Middle frontal gyrus (tissue), 1 donor: ENCODE measurements around the gene CD226.
"Not testable (repeated sequence)": the region's sequence is repeated elsewhere in the genome, so short reads cannot be mapped to it uniquely, and the experiment has no call there.

Experiments used
- DNase-seq: peaks from one replicate; pipeline ENCODE4 v3.0.0-alpha.2; 2015; ENCODE audit warnings: low spot score; ENCODE audit errors: extremely low spot score

CD226 gene

DNA sequence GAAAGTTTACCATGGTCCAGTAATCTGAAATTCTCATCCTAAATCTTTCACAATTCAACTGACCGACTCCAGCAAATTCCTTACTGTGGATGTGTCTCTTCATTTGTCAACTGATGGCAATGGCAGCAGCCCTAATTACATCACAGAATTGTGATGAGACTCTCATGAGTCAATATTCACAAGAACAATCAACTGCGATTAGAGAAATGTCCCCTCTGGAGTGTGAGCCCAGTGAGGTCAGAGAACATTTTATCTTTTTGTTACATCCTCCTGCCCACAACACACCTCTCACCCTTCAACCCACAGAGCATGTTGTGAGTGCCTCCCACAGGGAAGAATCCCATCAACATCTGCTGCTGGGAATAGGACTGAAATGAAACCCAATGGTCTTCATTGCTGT lies 73.6 kb downstream of the CD226 start:
- no peak for DNase-seq

DNA sequence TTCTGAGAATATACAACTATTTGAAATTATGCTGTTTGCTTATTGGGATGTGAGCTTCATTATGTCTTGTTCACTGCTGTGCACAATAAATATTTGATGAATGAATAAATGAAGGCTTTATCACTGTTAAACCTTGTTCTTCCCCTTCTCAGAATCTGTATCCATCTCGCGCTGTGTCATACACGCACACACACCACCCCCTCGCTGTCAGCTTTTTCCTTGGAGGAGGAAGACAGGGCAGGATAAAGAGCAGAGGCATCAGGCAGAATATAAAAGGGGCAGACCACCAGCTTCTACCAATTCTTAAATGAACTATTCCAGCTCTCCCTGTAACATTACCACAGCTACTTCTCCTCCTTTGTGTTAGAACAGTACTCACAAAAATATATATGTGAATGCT lies 75.0 kb downstream of the CD226 start:
- DNase-seq, result no peak

DNA sequence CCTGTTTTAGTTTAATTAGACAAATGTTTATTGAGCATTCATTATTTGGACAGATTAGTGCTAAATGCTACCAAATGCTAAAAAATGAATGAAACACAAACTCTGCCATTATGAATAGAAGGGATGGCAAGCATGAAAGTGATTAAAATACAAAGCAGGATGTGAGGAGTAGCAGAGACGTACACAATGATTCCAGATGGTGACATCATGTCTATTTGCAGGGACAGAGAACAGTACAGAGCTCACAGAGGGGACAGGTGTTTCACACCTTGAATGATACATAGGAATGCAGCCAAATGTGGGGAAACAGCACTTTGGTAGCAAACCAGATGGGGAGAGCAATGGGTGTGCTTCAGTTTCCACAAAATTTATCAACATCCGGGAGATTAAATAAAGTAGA lies 76.3 kb downstream of the CD226 start:
- DNase-seq, result no peak

DNA sequence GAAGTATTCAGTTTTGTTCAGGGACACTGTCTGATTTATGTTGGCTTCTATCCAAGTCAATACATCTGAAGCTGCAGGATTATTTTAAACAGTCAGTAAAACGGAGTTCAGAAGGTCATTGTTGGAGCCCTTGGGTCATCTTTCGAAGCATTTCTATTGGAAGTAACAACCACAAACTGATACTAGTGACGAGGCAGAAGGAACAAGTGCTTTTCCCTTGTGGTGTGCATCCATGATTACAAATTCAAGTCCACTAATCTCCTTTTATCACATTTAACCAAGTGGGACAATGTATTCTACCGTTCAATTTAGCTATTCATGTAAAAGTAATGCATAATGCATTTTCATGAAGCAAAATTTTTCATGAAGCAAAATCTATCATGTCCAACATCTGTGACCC lies 76.9 kb downstream of the CD226 start:
- no peak for DNase-seq

DNA sequence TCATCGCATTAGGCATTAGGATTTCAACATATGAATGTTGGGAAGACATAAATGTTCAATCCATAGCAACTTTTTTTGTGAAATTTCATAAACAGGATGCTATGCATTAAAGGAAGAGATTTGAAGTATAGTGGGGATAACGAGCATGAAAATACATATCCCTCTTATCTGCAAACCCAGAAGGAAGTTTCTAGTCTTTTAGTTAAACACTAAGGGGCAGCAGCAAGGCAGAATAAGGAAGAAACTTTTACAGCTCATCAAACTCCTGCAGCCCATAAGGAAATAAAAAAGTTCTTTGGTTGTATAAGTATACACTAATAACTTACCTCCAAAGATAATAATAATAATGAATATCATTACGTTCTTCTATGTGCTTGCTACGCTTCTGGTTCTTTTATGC lies 81.5 kb downstream of the CD226 start:
- no peak for DNase-seq

DNA sequence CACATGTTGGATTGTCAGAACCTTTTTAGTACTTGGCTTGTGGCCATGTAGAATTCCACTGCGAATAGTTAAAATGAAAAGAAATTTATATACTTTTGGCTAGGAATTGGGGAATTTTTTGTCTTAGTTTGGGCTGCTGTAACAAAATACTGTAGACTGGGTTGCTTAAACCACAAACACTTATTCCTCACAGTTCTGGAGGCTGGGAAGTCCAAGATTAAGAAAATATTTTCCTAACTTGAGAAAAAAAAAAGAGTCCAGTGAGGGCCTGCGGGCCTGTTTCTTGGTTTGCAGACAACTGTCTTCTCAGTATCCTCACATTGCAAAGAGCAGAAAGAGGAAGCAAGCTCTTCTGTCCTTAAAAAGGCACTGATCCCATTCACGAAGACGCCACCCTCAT lies 81.9 kb downstream of the CD226 start:
- no peak for DNase-seq

DNA sequence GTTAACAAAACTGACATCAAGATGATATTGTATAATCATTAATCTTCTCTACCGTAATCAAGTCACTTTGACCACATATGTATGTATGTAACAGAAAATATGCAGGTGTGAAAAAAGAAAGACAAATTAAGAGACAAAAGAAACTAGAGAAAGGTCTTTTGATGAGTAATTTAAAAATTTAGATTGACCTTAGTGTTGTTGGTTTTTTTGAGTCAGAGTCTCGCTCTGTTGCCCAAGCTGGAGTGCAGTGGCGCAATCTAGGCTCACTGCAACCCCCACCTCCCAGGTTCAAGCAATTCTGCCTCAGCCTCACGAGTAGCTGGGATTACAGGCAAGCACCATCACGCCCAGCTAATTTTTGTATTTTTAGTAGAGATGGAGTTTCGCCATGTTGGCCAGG lies 82.9 kb downstream of the CD226 start:
- DNase-seq, result not testable (repeated sequence)

DNA sequence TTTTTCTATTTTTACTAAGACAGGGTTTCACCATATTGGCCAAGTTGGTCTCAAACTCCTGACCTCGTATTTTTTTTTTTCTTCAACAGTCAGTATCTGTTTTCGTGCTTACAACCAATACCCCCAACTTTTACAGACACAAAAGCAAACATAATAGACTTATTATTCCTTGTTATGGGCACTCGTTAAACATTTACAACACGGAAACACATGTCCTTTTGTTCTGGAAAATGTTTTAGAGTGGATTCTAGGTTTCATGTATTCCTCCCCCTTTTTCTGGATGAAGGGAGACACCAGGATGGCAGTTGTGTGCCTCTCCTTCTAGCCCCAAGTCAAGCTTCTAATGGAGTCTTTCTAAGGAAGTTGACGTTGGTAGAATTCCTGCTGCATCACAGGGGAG lies 88.8 kb downstream of the CD226 start:
- no peak for DNase-seq

DNA sequence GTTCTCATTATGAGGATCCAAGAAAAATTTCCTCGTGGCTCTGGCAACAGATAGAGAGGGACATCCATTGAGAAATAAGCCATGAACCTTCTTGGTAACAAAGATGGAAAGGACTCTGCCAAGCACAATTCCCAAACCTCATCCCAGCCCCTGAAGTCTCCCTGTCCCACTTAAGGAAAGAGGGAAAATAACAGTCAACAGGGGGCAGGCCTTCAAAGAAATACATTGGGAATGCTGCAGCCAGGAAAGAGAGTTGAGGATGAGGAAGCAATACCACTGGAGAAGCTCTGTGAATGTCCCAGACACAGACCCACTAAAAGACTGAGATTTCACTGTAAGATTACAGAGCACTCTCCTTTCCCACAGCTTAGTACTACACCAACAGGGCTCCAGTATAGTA lies 93.2 kb downstream of the CD226 start:
- no peak for DNase-seq

DNA sequence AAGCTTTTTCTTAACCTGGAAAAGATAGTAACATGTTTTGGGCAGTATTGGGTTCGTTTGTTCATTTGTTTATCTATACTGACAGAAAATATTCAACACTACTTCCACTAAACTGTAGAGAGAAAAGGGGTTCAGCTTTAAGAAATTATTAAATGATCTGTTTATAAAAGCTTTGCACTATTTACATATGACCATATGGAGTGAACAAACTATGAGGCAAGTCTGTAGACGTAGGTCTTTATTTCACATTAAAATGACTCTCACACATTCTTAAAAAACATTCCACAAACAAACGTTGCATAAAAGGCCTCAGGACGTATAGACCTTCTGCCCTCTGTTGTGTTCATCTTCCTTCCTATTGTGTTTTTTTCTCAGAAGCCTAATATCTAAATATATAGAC lies 94.6 kb downstream of the CD226 start:
- no peak for DNase-seq

DNA sequence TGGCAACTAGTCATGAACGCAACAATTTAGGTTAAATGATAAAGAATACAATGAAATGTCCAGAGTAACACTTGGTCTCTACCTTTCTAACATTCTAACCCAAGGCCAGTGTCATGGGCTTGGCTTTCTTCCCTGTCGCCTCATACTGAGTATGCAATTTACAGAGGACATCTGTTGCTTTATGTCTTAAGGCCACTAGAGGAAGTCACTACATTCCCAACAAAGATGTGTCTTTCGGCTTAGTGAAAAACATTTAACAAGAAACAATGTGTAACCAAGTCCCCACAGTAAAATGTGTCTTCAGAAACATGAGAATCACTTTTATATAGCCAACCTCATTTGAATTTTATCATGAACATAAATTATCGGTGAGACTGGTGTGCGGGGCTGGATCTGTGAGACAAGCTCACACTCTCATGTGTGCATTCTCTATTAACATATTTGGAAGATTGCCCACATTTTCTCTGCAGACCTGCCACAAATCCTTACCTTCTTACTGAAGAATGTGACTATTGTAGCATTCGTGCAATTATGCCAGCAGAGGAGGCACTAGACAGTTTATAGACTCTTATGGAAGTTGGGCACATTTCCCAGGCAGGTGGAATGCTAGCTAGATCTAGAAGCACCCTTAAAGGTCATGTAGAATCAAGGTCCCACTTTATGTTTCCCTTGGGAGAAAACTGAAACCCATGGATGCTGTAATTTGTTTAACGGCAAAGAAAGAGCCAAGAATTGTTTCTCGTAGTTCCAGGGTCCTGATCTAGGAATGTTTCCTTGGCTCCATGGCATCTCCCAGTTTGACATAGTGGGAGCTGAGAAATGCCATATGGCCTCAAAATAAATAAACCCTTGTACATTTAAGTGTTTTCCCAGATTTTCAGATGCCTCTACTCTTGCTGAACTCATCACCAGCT lies 101.8 kb downstream of the CD226 start:
- DNase-seq, result no peak

DNA sequence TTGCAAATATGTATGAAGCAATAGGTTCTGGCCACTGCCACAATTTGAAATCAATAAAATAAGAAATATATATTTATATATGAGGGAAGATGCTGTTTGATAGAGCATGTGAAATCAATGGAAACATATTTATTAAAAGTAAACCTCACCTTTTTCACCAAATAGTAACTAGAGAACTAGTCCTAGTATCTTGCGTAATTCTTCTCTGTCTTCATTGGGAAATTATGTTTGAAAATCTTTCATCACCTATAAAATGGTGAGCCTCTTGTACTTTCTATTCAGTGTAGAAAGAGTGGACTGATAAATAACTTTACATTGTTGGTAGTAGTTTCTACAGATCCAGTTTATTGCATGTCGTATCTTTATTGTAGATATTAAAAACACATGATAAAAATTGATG lies 103.0 kb downstream of the CD226 start:
- no peak for DNase-seq

DNA sequence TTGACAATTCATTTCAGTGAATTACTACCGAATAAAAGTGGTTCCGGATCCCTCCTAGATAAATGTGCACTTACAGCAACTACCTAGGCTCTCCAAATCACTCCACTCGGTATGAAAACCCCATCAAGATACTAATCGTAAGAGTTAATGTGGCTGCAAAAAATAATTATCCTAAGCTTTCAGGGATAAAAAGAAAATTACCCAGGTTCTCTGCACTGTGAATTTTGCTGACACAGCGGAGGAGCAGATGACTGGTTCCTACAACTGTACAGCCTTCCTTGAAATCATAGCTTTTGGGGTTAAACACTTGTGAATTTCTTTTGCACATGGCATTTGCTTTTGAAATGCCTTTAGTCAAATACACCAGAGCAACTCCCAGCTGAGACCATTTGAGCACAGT lies 104.7 kb downstream of the CD226 start:
- DNase-seq, result no peak

DNA sequence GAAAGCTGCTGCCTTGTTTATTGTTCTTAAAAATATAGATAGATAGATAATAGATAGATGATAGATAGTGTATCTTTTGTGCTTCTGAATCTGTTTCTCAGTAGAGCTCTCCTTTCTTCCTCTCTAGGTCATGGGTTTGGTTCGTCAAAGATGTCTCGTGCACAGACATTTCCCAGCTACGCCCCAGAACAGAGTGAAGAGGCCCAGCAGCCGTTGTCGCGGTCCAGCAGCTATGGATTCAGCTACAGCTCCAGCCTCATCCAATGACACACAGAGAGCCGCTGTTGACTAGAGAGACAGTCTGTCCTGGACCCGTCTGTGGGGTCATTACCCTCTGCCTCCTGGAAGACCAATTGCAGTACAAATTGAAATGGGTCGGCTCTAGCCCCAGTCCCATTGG lies 106.6 kb downstream of the CD226 start:
- no peak for DNase-seq

DNA sequence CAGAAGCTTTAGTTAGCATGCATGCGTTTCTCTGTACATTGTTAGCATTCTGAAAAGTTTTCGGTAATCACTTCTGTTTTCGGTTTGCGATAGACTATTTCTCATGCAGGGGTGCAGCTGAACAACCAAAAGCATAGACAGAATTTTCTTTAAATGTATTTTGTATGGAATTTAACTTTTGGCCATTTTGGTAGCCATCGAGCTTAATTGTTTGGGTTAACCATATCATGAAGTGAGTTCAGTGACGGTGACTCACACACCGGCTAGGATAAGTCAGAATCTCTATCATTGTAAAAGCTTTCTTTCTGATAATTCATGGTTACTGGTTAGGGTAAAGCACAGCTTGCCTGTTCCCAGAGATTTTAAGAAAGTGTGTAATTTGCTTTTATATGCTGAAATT lies 107.2 kb downstream of the CD226 start:
- DNase-seq, result no peak

DNA sequence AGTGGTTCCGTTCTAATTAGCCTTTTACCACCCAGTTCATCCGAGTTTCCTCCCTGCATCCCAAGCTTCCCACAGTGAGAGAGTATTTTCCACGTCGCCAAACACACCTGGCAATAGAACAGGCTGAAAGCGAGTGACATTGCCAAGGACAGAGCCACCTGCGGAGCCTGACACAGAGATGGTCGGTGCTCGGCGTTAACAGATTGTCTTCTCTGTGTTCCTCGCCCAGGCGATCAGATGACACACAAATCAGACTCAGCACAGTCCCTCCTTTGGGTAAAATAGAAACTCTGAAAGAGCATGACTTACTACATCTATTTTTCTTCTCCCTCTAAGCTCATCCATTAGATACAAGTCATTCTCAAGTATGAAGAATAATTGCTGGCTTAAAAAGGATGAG lies 107.7 kb downstream of the CD226 start:
- no peak for DNase-seq

DNA sequence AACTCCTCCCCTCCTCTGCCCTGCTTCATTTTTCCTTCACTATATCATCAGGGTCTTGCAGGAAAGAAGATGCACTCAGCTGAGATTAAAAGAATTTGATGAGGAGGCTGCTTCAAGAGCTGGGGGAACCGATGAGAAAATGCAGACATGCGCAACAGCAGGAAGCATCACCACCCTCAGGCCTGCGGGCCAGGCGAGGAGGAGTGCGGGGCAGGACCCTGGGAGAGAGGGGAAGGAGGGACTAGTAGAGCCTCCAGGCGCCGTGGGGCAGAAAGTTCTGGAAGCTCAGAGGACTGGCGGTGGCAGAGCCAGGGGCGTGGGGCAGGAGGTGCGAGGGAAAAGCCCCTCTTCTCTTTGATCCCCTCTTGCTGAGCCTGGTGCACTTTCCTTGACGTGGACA lies 108.2 kb downstream of the CD226 start:
- no peak for DNase-seq

DNA sequence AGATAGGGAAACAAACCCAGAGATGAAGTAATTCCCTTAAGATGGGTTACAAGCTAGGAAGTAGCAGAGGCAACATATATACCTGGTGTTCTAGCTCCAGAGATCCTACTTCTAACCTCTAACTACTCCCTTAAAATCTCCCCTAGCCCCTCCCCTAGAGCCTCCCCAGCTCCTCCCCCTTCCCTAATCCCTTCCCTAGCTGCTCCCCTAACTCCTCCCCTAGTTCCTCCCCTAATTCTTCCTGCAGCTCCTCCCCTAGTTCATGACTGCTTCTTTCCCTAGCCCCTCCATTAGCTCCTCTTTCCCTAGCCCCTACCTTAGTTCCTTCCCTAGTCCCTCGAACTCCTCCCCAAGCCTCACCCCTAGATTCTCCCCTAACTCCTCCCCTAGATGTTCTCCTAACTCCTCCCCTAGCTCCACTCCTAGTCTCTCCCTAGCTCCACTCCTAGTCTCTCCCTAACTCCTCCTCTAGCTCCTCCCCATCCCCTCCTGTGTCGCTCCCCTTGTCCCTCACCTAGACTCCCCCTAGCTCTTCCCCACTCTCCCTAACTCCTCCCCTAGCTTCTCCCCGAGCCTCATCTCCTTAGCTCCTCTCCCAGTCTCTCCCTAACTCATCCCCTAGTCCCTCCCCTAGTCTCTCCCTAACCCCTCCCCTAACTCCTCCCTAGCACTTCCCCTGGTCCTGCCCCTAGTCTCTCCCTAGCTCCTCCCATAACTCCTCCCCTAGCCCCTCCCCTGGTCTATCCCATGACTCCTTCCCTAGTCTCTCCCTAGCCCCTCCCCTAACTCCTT lies 108.9 kb downstream of the CD226 start:
- no peak for DNase-seq

DNA sequence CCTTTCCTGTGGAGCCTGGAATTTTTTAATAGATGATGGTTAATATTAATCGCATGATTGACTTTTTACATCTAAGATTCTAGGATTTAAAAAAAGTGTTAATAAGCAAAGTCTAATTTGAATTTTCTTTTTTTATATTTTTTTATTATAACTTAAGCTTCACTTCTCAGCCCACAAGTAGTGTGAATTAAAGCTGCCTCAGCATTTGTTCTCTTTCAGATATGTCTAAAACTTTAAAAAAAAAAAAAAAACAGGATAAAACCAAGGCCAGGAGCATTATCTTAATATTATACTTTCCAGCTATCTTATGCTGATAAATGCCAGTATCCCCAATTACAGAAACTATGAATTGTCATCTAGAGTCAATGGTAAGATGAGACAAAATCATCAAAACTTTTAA lies 109.7 kb downstream of the CD226 start:
- no peak for DNase-seq

DNA sequence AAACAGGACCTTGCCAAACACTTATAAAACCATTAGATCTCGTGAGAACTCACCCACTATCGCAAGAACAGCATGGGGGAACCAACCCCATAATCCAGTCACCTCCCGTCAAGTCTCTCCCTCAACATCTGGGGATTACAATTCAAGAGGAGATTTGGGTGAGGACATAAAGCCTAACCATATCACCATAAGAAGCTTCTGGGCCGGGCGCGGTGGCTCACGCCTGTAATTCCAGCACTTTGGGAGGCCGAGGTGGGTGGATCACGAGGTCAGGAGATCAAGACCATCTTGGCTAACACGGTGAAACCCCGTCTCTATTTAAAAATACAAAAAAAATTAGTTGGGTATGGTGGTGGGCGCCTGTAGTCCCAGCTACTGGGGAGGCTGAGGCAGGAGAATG lies 112.7 kb downstream of the CD226 start:
- not testable (repeated sequence) for DNase-seq

DNA sequence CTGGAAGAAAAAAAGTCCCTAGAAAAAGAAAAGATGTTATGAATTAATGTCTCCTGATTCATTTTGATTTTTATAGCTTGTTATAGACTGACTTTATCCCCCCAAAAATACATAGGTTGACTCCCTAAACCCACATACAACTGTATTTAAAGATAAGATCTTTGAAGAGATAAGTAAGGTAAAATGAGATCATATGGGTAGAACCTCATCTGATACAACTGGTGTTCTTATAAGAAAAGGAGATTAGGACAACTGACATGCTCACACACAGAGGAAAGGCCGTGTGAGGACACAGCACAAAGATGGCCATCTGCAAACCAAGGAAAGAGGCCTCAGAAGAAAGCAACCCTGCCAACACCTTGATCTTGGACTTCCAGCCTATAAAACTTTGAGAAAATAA lies 117.5 kb downstream of the CD226 start:
- DNase-seq, result no peak

DNA sequence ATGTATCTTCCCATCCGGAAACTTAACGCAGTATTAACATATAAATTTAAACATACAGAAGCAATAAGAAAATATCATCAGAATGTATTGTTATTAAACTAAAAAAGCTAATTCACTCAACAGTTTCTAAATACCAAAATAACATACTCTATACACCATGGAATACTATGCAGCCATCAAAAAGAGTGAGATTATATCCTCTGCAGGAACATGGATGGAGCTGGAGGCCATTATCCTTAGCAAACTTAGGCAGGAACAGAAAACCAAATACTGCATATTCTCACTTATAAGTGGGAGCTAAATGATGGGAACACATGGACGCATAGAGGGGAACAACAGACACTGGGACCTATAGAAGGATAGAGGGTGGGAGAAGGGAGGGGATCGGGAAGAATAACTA lies 127.1 kb downstream of the CD226 start:
- no peak for DNase-seq

DNA sequence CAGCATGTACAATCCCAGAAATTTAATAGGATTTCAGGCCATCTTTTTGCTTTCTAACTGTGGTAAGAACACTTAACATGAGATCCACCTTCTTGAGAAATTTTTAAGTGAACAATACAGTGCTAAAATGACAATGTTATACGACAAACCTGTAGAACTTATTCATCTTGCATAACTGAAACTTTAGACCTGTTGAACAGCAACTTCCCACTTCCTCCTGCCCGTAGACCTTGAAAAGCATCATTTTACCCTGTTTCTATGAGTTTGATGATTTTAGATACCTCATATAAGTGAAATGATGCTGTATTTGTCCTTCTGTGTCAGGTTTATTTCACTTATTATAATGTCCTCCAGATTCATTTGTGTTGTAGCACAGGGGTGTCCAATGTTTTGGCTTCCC lies 128.2 kb downstream of the CD226 start:
- DNase-seq, result no peak
